RWPE2 (cell line): ENCODE data around the gene CYP3A4.
"Not testable (repeated sequence)": the region's sequence is repeated elsewhere in the genome, so short reads cannot be mapped to it uniquely, and the experiment has no call there.

Experiments used
- ATAC-seq: fragments of 200-7000 bp; cut with Tn5 transposase; 3 replicates; pipeline ENCODE4 v1.9.1; 2021; ENCODE audit warnings: low read depth
- DNase-seq: peaks from one replicate; pipeline ENCODE4 v3.0.0-alpha.2; 2020; ENCODE audit warnings: low spot score
- H3K27ac ChIP-seq: fragments of 450-650 bp; 2 replicates; pipeline ENCODE4 v1.5.1; 2017; ENCODE audit warnings: mild to moderate bottlenecking; ENCODE audit not compliant: poor library complexity, severe bottlenecking
- H3K27me3 ChIP-seq: fragments of 250-450 bp; sonication (Bioruptor Pico); 2 replicates; pipeline ENCODE4 v1.5.1; 2021; ENCODE audit warnings: mild to moderate bottlenecking, moderate library complexity; ENCODE audit not compliant: insufficient read depth, poor library complexity, severe bottlenecking
- H3K36me3 ChIP-seq: fragments of 250-450 bp; sonication (Bioruptor Pico); 2 replicates; pipeline ENCODE4 v1.5.1; 2020; ENCODE audit warnings: low read depth, mild to moderate bottlenecking, moderate library complexity
- H3K4me1 ChIP-seq: fragments of 250-450 bp; sonication (Bioruptor Pico); 2 replicates; pipeline ENCODE4 v1.5.1; 2021; ENCODE audit warnings: mild to moderate bottlenecking, moderate library complexity; ENCODE audit not compliant: insufficient read depth, poor library complexity, severe bottlenecking
- H3K4me3 ChIP-seq: fragments of 250-450 bp; sonication (Bioruptor Pico); 2 replicates; pipeline ENCODE4 v1.5.1; 2021; ENCODE audit warnings: mild to moderate bottlenecking, moderate library complexity; ENCODE audit not compliant: severe bottlenecking
- H3K9me3 ChIP-seq: fragments of 250-450 bp; sonication (Bioruptor Pico); 2 replicates; pipeline ENCODE4 v1.5.1; 2021; ENCODE audit warnings: mild to moderate bottlenecking, moderate library complexity; ENCODE audit not compliant: severe bottlenecking
- TF ChIP-seq, protein P1 (sequence below): fragments of 450-650 bp; IDR thresholded peaks from one replicate; pipeline ENCODE4 v1.5.1; 2017; ENCODE audit warnings: mild to moderate bottlenecking, moderate library complexity; ENCODE audit not compliant: poor library complexity, severe bottlenecking

The CYP3A4 gene

DNA sequence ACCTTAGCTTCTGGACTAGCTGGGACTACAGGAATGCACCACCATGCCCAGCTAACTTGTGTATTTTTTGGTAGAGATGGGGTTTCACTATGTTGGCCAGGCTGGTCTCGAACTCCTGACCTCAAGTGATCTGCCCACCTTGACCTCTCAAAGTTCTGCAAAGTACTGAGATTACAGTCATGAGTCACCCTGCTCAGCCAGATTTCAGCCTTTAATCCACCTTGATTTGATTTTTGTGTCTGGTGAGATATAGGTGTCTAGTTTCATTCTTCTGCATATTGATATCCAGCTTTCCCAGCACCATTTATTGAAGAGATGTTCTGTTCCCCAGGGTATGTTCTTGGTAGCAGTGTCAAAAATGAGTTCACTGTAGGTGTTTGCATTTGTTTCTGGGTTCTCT lies 28.9 kb downstream of the CYP3A4 start:
- Histone ChIP-seq H3K27ac (no peak overlapping the region), H3K4me1 (peaks cover 15% of the 10 kb centered on the region), H3K27me3 (no peaks in the 10 kb centered on the region), H3K9me3 (no peaks in the 10 kb centered on the region), H3K36me3 (no peaks in the 10 kb centered on the region), H3K4me3 (no peak overlapping the region)
- DNase-seq (no peak), ATAC-seq (no peak)
- TF ChIP-seq, protein P1, sequence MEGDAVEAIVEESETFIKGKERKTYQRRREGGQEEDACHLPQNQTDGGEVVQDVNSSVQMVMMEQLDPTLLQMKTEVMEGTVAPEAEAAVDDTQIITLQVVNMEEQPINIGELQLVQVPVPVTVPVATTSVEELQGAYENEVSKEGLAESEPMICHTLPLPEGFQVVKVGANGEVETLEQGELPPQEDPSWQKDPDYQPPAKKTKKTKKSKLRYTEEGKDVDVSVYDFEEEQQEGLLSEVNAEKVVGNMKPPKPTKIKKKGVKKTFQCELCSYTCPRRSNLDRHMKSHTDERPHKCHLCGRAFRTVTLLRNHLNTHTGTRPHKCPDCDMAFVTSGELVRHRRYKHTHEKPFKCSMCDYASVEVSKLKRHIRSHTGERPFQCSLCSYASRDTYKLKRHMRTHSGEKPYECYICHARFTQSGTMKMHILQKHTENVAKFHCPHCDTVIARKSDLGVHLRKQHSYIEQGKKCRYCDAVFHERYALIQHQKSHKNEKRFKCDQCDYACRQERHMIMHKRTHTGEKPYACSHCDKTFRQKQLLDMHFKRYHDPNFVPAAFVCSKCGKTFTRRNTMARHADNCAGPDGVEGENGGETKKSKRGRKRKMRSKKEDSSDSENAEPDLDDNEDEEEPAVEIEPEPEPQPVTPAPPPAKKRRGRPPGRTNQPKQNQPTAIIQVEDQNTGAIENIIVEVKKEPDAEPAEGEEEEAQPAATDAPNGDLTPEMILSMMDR = no peak

DNA sequence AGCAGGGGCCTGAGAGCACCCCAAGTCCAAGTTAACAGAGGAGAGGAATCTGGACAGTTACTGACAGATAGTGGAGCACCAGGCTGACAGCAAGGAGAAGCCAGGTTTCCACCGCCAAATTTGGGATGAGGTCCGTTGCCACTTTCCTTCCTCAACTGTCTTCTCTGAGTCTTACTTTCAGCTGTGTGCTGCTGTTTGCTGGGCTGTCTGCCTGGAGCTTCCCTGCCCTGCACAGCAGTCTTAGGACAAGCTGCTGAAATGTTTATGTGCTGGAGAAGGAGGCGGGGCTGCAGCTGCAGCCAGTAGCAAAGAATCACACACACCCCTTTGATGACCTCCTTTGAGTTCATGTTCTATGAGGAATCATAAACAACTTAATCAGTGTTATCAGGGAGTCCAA lies 31.6 kb downstream of the CYP3A4 start:
- Histone ChIP-seq H3K4me1 (peaks cover 22% of the 10 kb centered on the region), H3K9me3 (no peaks in the 10 kb centered on the region), H3K27ac (peak overlapping the region; percentile 38), H3K4me3 (no peak overlapping the region), H3K36me3 (no peaks in the 10 kb centered on the region), H3K27me3 (no peaks in the 10 kb centered on the region)
- peak; percentile 49 for ATAC-seq
- TF ChIP-seq, protein P1 = no peak
- no peak for DNase-seq

DNA sequence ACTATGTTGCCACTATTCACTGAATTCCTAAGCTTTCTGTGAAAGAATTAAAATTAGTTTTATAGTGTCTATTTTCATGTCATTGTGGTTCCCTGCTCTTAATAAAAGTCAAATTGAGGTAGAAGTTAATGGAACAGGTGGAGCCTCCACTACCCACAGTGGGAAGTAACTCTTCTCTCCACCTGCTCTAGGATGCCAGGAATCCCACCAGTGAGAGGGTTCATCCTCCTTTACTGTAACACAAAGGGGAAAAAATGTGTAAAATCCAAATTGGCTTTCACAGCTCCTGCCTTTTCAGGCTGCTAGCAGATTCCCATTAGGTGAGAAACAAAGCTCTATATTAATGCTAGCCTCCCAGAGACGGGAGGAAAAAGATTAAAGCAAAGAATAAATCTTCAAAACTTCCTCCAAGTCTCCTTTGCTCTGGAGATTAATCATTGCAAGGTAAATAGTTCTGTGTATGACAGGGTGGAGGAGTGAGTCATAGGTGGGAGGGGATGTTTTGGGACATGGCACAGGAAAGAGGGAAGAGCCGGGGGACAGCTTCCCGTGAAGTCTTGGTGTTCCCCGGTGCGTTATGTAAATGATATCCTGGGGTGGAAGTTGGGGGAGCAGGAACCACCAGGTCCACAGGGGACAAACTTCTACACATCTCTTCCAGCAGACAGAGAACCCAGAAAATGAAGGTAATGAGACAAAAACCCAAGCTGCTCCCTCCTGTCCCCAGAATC lies 32.5 kb downstream of the CYP3A4 start:
- H3K36me3 ChIP-seq, DNase-seq, H3K9me3 ChIP-seq, H3K4me3 ChIP-seq, H3K27me3 ChIP-seq: not testable (repeated sequence)
- peak; percentile 87 for ATAC-seq
- Histone ChIP-seq H3K27ac (peak overlapping the region; percentile 38), H3K4me1 (peaks cover 22% of the 10 kb centered on the region)

DNA sequence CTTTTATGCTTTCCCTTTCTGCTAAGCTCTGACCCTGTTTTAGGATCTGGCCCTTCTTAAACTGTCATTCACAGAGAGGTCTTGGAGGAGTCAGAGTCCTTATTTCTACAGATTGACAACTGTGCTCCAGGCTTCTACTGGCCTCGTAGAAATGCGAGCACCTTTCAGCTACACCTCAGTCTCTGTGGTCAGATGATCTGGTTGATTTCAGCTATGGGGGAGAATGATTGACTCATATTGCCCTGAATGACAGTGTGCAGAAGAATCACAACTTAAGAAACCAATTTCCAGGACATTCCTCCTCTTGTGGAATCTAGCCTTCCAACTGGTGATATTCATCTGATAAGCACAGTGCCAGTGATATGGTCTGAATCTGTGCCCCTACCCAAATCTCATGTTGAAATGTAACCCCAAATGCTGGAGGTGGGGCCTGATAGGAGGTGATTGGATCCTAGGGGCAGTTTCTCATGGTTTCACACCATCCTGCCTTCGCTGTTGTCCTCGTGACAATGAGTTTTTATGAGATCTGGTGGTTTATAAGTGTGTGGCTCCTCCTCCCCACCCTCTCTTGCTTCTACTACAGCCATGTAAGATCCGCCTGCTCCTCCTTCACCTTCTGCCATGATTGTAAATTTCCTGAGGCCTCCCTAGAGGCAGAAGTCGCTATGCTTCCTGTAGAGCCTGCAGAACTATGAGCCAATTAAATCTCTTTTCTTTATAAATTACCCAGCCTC lies 35.0 kb downstream of the CYP3A4 start:
- peak overlapping the region; percentile 14 for H3K27ac ChIP-seq
- H3K4me3 ChIP-seq = no peak overlapping the region
- no peak for ATAC-seq
- no peak for DNase-seq
- no peaks in the 10 kb centered on the region for H3K36me3 ChIP-seq
- H3K27me3 ChIP-seq = no peaks in the 10 kb centered on the region
- H3K9me3 ChIP-seq = no peaks in the 10 kb centered on the region
- TF ChIP-seq, protein P1 = no peak
- H3K4me1 ChIP-seq = peaks cover 22% of the 10 kb centered on the region

DNA sequence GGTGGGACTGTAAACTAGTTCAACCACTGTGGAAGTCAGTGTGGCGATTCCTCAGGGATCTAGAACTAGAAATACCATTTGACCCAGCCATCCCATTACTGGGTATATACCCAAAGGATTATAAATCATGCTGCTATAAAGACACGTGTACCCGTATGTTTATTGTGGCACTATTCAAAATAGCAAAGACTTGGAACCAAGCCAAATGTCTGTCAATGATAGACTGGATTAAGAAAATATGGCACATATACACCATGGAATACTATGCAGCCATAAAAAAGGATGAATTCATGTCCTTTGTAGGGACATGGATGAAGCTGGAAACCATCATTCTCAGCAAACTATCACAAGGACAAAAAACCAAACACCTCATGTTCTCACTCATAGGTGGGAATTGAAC lies 37.1 kb downstream of the CYP3A4 start:
- not testable (repeated sequence) for H3K36me3 ChIP-seq, H3K9me3 ChIP-seq, ATAC-seq, H3K27me3 ChIP-seq, DNase-seq, H3K27ac ChIP-seq, H3K4me3 ChIP-seq
- peaks cover 18% of the 10 kb centered on the region for H3K4me1 ChIP-seq

DNA sequence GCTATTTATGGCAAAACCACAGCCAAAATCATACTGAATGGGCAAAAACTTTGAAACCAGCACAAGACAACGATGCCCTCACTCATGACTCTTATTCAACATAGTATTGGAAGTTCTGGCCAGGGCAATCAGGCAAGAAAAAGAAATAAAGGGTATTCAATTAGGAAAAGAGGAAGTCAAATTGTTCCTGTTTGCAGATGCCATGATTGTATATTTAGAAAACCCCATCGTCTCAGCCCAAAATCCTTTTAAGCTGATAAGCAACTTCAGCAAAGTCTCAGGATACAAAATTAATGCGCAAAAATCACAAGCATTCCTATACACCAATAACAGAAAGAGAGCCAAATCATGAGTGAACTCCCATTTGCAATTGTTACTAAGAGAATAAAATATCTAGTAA lies 38.6 kb downstream of the CYP3A4 start:
- ATAC-seq = not testable (repeated sequence)

More for the DNA sequence above, 38.6 kb downstream of the CYP3A4 start:
- not testable (repeated sequence) for H3K4me3 ChIP-seq, H3K27ac ChIP-seq, H3K27me3 ChIP-seq, H3K9me3 ChIP-seq, DNase-seq, H3K36me3 ChIP-seq
- peaks cover 18% of the 10 kb centered on the region for H3K4me1 ChIP-seq
